ENCODE results near the gene KPNB1. TPM values are rescaled to one million over a fixed set of nuclear protein-coding genes. Genes with fewer than 3 reads are reported as not detected.

The KPNB1 gene
- total and polyA plus RNA-seq, 2 experiments from 2014 or later = 274 to 599 TPM

- Histone ChIP-seq H3K27ac (ENCODE audit: low read depth) (no peak overlapping the region), H3K4me2 (no peak overlapping the region), H3F3A (replicated peaks; ENCODE audit: low read depth) (no peaks in the 10 kb centered on the region), H2AFZ (no peak overlapping the region), H3K9me2 (ENCODE audit: insufficient read depth) (no peaks in the 10 kb centered on the region), H3K27me3 (ENCODE audit: insufficient read depth) (no peaks in the 10 kb centered on the region), H3K36me3 (ENCODE audit: insufficient read depth) (peaks cover 11% of the 10 kb centered on the region), H4K20me1 (replicated peaks; ENCODE audit: insufficient read depth) (no peaks in the 10 kb centered on the region; the same call in 1 of the 2 replicates), H3K79me2 (replicated peaks; ENCODE audit: insufficient read depth) (no peaks in the 10 kb centered on the region), H3K4me1 (ENCODE audit: insufficient read depth) (0 out of 2 replicates have a peak, but pooled peaks cover 5% of the 10 kb centered on the region), H3K4me3 (no peak overlapping the region)
- H3K4me1 Mint-ChIP-seq = peaks cover 15% of the 10 kb centered on the region; the same call in 2 of the 3 replicates
- TF ChIP-seq ZNF462 (CRISPR knock-in tag; IDR thresholded peaks at IDR 0.05) (no peak), NANOG (IDR thresholded peaks at IDR 0.05; ENCODE audit: borderline replicate concordance) (no peak), ETS1 (IDR thresholded peaks at IDR 0.05) (no peak), POLR2AphosphoS5 (IDR thresholded peaks at IDR 0.05; ENCODE audit: low read depth) (no peak), CREB1 (CRISPR knock-in tag; IDR thresholded peaks at IDR 0.05; ENCODE audit: low read depth) (no peak), CTCF (conservative IDR thresholded peaks at IDR 0.05; ENCODE audit: low read depth in 2 of 2) (no peak), EZH2phosphoT487 (IDR thresholded peaks at IDR 0.05; ENCODE audit: unreplicated experiment) (no peak)
- DNase-seq (ENCODE audit: low spot score) (no peak), ATAC-seq (no peak)
- H3K36me3 Mint-ChIP-seq (ENCODE audit: low read depth) = peaks cover 29% of the 10 kb centered on the region
- H3K9me3 Mint-ChIP-seq = no peaks in the 10 kb centered on the region
- H3K27ac Mint-ChIP-seq = no peak overlapping the region
- no peak overlapping the region for H3K4me3 Mint-ChIP-seq
- peaks cover 2% of the 10 kb centered on the region for H3K27me3 Mint-ChIP-seq (ENCODE audit: insufficient read depth, low read depth, poor library complexity)
These were observed 25.0 kb upstream of the KPNB1 start for GRCh38 chr17:47624727-47625068.
